Activated CD8-positive, alpha-beta T cell treated with anti-CD3 and anti-CD28 coated beads for 36 hours (primary cell): ENCODE data around the gene PFN2. TPM values are rescaled to one million over a fixed set of nuclear protein-coding genes. Genes with fewer than 3 reads are reported as not detected.
A peak's percentile ranks its signal among the peaks of the same experiment; 100 is the strongest.

ENCODE experiments used
- ATAC-seq: fragments of 200-7000 bp; cut with Tn5 transposase; one replicate; pipeline ENCODE4 v1.10.0; 2021; ENCODE audit warnings: mild to moderate bottlenecking, moderate library complexity
- CTCF ChIA-PET: fragments of 350-600 bp; sonication (Branson Sonifier 250); formaldehyde crosslinking; loops from one replicate; lab custom pipeline; 2021; ENCODE audit warnings: antibody characterized with exemption; lab: Charles Lee
- POLR2A ChIA-PET: fragments of 350-600 bp; sonication (Branson Sonifier 250); formaldehyde crosslinking; loops from one replicate; lab custom pipeline; 2021; ENCODE audit warnings: antibody characterized with exemption; lab: Charles Lee
- DNase-seq: peaks from one replicate; pipeline ENCODE4 v3.0.0-alpha.2; 2020
- H3K27ac Mint-ChIP-seq: one replicate; pipeline ENCODE4 v1.8.0; 2021; ENCODE audit warnings: mild to moderate bottlenecking, mixed read lengths
- H3K27me3 Mint-ChIP-seq: one replicate; pipeline ENCODE4 v1.8.0; 2021; ENCODE audit warnings: mixed read lengths
- H3K36me3 Mint-ChIP-seq: one replicate; pipeline ENCODE4 v1.8.0; 2021; ENCODE audit warnings: low read depth, mixed read lengths
- H3K4me1 Mint-ChIP-seq: one replicate; pipeline ENCODE4 v1.8.0; 2021; ENCODE audit warnings: low read depth, mixed read lengths
- H3K4me3 Mint-ChIP-seq: one replicate; pipeline ENCODE4 v1.8.0; 2021; ENCODE audit warnings: mild to moderate bottlenecking, moderate library complexity, mixed read lengths
- H3K9me3 Mint-ChIP-seq: one replicate; pipeline ENCODE4 v1.8.0; 2021; ENCODE audit warnings: mixed read lengths
- CTCF ChIP-seq: fragments of 200-600 bp; IDR thresholded peaks from one replicate; pipeline ENCODE4 v1.8.0; 2022; ENCODE audit warnings: antibody characterized with exemption, mild to moderate bottlenecking
- intact Hi-C: fragments of 100-400 bp; cut with micrococcal nuclease; formaldehyde crosslinking; loops from one replicate; pipeline ENCODE4 v1.10.0; 2022
- total RNA-seq, 2 experiments: library from RNA; stranded (reverse); gene quantifications; one replicate each; pipeline ENCODE4 v1.2.3, GENCODE V29; 2021

The PFN2 gene
- total RNA-seq: 1 to 10 TPM; 4.2 to 4.7 TPM

GRCh38 chr3:149970716-149971402 is at the start of gene PFN2:
PFN2 (minus strand) TSS chr3:149970895; CDS start chr3:149970856, 39 bp downstream.
- CTCF ChIA-PET: interaction anchor here (0.9 kb wide), 2 partner anchors 10 to 249 kb away, joined by 3 to 5 read pairs; no protein-coding TSS in a partner anchor
- H3K36me3 Mint-ChIP-seq: no peaks in the 10 kb centered on the region

GRCh38 chr3:150015901-150016300 is 45.2 kb upstream of the PFN2 start:
- no peak overlapping the region for H3K4me3 Mint-ChIP-seq
- no peaks in the 10 kb centered on the region for H3K4me1 Mint-ChIP-seq
- ChIA-PET POLR2A (no interaction called here), CTCF (no interaction called here)
- intact Hi-C loops: no loop called here
- no peak overlapping the region for H3K27ac Mint-ChIP-seq
- no peak for DNase-seq
- H3K36me3 Mint-ChIP-seq: no peaks in the 10 kb centered on the region
- peaks cover 6% of the 10 kb centered on the region for H3K27me3 Mint-ChIP-seq
- H3K9me3 Mint-ChIP-seq: no peaks in the 10 kb centered on the region
- TF ChIP-seq CTCF: no peak
- ATAC-seq: no peak

More at GRCh38 chr3:149970716-149971402, at the start of gene PFN2:
- peak; percentile 52 for DNase-seq
- Mint-ChIP-seq H3K27me3 (peaks cover 23% of the 10 kb centered on the region), H3K4me1 (peaks cover 16% of the 10 kb centered on the region), H3K27ac (peak within 1 kb of the TSS; percentile 67), H3K9me3 (no peaks in the 10 kb centered on the region), H3K4me3 (peak within 1 kb of the TSS; percentile 84)
- no peak for TF ChIP-seq CTCF
- POLR2A ChIA-PET: interaction anchor here (0.6 to 0.9 kb wide), 2 partner anchors 20 to 462 kb away, joined by 3 read pairs; no protein-coding TSS in a partner anchor
- ATAC-seq: peak; percentile 67
- intact Hi-C loops: no loop called here

GRCh38 chr3:150014782-150015181 is 44.1 kb upstream of the PFN2 start:
- H3K27me3 Mint-ChIP-seq: peaks cover 6% of the 10 kb centered on the region
- no peak overlapping the region for H3K4me3 Mint-ChIP-seq
- no peaks in the 10 kb centered on the region for H3K36me3 Mint-ChIP-seq
- DNase-seq (no peak), ATAC-seq (no peak)
- CTCF ChIA-PET: no interaction called here
- H3K9me3 Mint-ChIP-seq: no peaks in the 10 kb centered on the region
- intact Hi-C loops: no loop called here
- H3K4me1 Mint-ChIP-seq: no peaks in the 10 kb centered on the region
- no peak for TF ChIP-seq CTCF
- POLR2A ChIA-PET: no interaction called here
- no peak overlapping the region for H3K27ac Mint-ChIP-seq

- Mint-ChIP-seq H3K9me3 (no peaks in the 10 kb centered on the region), H3K36me3 (no peaks in the 10 kb centered on the region), H3K4me3 (no peak overlapping the region), H3K27me3 (peaks cover 3% of the 10 kb centered on the region), H3K4me1 (no peaks in the 10 kb centered on the region), H3K27ac (no peak overlapping the region)
- CTCF ChIA-PET: no interaction called here
- ATAC-seq (no peak), DNase-seq (no peak)
- TF ChIP-seq CTCF: no peak
- intact Hi-C loops: no loop called here
- POLR2A ChIA-PET: no interaction called here
Measured at GRCh38 chr3:150013801-150014200, 43.1 kb upstream of the PFN2 start.

GRCh38 chr3:150006794-150007193 is 36.1 kb upstream of the PFN2 start:
- ChIA-PET CTCF (interaction anchor here (0.8 kb wide), 1 partner anchor 177 kb away, joined by 3 read pairs; no protein-coding TSS in a partner anchor), POLR2A (no interaction called here)
- DNase-seq (no peak), ATAC-seq (peak; percentile 71)
- Mint-ChIP-seq H3K9me3 (no peaks in the 10 kb centered on the region), H3K4me1 (no peaks in the 10 kb centered on the region), H3K27me3 (peaks cover 4% of the 10 kb centered on the region), H3K4me3 (no peak overlapping the region), H3K36me3 (no peaks in the 10 kb centered on the region), H3K27ac (no peak overlapping the region)
- TF ChIP-seq CTCF: no peak
- intact Hi-C loops: no loop called here
